ENCODE measurements around the gene LFNG. TPM values are rescaled to one million over a fixed set of nuclear protein-coding genes. Genes with fewer than 3 reads are reported as not detected.

The LFNG gene
- total RNA-seq, 1 donor from 2014 or later, result 19.0 TPM

DNA sequence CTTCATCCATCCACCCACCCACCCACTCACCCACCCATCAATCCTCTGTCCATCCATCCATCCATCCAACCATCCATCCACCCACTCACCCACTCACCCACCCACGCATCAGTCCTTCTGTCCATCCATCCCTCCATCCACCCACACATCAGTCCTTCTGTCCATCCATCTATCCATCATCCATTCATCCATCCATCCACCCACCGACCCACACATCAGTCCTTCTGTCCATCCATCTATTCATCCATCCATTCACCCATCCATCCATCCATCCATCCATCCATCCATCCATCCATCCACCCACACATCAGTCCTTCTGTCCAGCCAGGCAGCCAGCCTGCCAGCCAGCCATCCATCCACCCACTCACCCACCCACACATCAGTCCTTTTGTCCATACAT lies 27.5 kb upstream of the LFNG start:
- Mint-ChIP-seq H3K36me3 (no peaks in the 10 kb centered on the region), H3K9me3 (no peaks in the 10 kb centered on the region), H3K4me3 (no peak overlapping the region), H3K27ac (no peak overlapping the region), H3K4me1 (peaks cover 15% of the 10 kb centered on the region), H3K27me3 (ENCODE audit: low read depth) (peaks cover 2% of the 10 kb centered on the region)
- TF ChIP-seq, protein P1, sequence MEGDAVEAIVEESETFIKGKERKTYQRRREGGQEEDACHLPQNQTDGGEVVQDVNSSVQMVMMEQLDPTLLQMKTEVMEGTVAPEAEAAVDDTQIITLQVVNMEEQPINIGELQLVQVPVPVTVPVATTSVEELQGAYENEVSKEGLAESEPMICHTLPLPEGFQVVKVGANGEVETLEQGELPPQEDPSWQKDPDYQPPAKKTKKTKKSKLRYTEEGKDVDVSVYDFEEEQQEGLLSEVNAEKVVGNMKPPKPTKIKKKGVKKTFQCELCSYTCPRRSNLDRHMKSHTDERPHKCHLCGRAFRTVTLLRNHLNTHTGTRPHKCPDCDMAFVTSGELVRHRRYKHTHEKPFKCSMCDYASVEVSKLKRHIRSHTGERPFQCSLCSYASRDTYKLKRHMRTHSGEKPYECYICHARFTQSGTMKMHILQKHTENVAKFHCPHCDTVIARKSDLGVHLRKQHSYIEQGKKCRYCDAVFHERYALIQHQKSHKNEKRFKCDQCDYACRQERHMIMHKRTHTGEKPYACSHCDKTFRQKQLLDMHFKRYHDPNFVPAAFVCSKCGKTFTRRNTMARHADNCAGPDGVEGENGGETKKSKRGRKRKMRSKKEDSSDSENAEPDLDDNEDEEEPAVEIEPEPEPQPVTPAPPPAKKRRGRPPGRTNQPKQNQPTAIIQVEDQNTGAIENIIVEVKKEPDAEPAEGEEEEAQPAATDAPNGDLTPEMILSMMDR (IDR thresholded peaks at IDR 0.05; ENCODE audit: unreplicated experiment), result no peak
- DNase-seq (ENCODE audit: low spot score in 2 of 2, unreplicated experiment in 2 of 2), result no peak

DNA sequence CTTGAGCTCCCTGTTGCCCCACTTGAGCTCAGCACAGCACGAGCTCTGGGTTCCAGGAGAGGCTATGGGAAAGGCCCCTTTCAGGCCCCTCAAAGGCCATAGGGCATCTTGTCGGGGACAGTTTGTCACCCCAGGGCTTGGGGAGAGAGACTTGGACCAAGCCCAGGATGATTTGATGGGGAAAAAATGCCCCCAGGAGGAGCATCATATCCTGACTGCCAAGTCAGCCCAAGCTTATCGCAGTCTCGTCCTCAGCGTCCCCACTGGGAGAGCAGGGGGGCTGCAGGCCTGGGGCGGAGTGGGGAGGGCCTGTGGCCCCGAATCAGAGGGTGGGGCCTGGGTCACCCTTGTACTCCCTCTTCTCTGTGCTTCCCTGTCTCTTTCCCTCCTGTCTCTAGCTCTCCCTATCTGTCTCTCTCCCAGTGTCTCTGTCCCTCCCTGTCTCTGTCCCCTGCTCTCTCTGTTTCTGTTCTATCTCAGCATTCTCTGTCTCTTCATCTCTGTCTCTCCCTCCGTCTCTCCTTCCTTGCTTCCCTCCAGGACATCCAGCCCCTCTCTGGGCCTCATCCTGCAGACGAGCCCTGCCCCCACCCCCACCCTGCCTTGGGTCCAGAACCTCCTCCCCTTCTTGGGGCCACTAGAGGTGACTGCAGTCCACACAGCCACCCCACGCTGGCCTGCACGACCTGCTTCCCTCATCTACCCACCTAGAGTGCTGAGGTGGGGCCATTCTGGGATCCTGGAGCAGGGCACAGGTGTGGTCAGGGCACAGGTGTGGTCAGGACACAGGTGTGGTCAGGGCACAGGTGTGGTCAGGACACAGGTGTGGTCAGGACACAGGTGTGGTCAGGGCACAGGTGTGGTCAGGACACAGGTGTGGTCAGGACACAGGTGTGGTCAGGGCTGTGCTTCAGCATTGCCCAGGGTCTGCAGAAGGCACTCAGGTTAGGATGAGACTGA lies 26.1 kb upstream of the LFNG start:
- Mint-ChIP-seq H3K9me3 (no peaks in the 10 kb centered on the region), H3K4me1 (peaks cover 25% of the 10 kb centered on the region), H3K27me3 (ENCODE audit: low read depth) (peaks cover 2% of the 10 kb centered on the region), H3K27ac (no peak overlapping the region), H3K36me3 (no peaks in the 10 kb centered on the region), H3K4me3 (no peak overlapping the region)
- no peak for DNase-seq (ENCODE audit: low spot score in 2 of 2, unreplicated experiment in 2 of 2)
- TF ChIP-seq, protein P1 (IDR thresholded peaks at IDR 0.05; ENCODE audit: unreplicated experiment), result no peak

DNA sequence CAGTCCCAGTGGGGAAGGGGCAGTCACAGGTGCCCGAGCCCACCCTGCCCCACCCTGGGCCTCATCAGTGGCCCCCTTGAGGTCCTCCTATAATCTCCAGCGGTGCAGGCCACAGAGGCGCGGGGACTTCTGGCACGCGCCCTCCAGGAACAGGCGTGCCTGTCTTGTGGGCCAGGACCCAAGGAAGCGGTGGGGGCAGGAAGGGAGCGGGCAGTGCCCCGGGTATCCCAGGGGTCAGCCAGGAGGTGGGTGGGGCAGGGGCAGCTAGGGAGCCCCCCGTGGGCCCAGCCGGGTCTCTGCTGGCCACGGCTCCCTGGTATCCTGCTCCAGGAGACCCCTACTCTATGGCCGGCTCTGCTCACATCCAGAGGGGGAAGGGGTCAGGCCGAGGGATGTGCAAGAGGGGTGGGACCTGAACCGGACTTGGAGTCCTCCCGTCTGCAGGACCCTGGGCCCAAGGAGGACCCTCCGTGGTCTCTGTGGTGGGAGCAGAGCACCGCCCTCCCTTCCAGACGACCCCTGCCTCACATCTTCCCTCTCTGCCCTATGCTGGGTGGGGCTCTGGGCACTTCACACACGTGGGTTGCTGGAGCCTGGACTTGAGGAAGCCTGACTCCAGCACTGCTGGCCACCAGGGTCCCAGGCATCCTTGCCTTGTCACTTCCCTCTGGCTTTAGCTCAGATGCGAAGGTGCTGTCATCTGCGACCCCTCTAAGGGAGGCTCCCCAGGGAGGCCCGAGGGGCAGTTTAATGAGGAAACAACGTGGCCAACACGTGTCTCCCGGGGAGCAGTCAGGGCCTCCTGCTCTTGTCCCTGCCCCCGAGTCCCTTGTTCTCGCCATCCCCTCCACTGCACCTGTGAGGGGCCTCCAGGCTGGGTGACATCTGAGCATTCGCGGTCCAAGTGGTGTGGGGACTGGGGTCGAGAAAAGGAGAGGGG lies 25.1 kb upstream of the LFNG start:
- Mint-ChIP-seq H3K27ac (no peak overlapping the region), H3K27me3 (ENCODE audit: low read depth) (peaks cover 2% of the 10 kb centered on the region), H3K36me3 (no peaks in the 10 kb centered on the region), H3K9me3 (no peaks in the 10 kb centered on the region), H3K4me3 (no peak overlapping the region), H3K4me1 (peaks cover 31% of the 10 kb centered on the region)
- TF ChIP-seq, protein P1 (IDR thresholded peaks at IDR 0.05; ENCODE audit: unreplicated experiment), result no peak
- DNase-seq (ENCODE audit: low spot score in 2 of 2, unreplicated experiment in 2 of 2), result no peak

DNA sequence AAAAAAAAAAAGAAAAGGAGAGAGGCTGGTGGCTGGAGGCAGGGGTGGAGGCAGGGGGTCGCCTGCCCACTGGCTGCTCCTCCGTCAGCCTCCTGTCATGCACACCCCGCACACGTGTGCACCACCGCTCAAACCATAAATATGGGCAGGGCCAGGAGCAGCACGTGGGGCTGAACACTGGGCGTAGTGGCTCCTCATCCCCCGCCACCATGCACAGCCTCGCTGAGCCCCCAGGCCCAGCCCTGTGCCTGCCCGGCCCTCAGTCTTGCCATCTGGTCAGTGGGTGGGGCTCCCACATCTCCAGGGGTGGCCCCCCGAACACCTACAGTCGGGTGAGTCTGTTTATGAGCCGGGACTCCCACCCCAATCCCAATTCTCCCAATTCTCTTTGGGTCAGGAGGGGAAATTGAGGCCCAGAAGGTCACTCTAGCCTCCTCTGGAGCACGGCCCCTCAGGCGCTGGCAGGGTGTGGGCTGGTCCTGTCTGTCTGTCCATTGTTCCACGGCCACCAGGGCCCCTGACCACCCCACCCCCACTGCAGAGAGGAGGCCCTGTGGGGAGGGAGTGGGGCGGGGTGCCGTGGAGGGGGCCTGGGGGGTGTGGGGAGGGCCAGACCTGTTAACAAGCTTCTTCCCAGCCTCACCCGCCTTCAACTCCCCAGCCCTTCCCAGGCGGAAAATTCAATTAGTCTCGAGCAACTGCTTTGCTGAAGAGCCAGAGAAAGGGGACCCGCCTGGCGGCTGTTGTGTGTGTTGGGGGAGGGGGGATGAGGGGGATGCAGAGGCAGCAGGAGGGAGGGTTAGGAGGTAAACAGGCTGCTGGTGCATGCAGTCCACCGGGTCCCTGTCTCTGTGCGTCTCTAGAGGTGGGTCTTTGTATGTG lies 23.9 kb upstream of the LFNG start:
- H3K36me3 Mint-ChIP-seq, result no peaks in the 10 kb centered on the region
- TF ChIP-seq, protein P1 (IDR thresholded peaks at IDR 0.05; ENCODE audit: unreplicated experiment), result no peak
- H3K27ac Mint-ChIP-seq, result no peak overlapping the region
- H3K27me3 Mint-ChIP-seq (ENCODE audit: low read depth), result peaks cover 2% of the 10 kb centered on the region
- no peak for DNase-seq (ENCODE audit: low spot score in 2 of 2, unreplicated experiment in 2 of 2)
- no peaks in the 10 kb centered on the region for H3K9me3 Mint-ChIP-seq
- no peak overlapping the region for H3K4me3 Mint-ChIP-seq
- H3K4me1 Mint-ChIP-seq, result peaks cover 31% of the 10 kb centered on the region

DNA sequence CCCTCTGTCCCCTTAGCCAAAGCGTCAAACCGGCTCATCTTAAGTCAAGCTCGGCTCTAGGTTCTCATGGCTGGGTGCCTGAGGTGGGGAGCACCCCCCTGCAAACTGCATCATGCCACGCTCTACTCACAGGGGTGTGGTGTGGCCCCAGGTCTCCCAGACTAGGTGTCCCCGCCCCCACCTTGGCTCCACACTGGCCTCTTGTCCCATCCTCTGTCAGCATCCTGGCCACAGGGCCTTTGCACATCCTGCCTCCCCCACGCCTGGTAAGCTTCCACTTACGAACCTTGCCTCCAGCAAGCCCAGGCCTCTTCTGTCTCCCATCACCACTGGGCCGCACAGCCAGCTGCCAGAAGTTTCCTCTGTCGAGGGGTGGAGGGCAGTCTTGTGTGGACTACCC lies 23.2 kb upstream of the LFNG start:
- Mint-ChIP-seq H3K4me3 (no peak overlapping the region), H3K27me3 (ENCODE audit: low read depth) (peaks cover 2% of the 10 kb centered on the region), H3K9me3 (no peaks in the 10 kb centered on the region), H3K4me1 (peaks cover 31% of the 10 kb centered on the region), H3K27ac (no peak overlapping the region), H3K36me3 (no peaks in the 10 kb centered on the region)
- TF ChIP-seq, protein P1 (IDR thresholded peaks at IDR 0.05; ENCODE audit: unreplicated experiment), result no peak
- DNase-seq (ENCODE audit: low spot score in 2 of 2, unreplicated experiment in 2 of 2), result no peak

Measured in mesothelial cell of epicardium (in vitro differentiated cells).